CD4-positive, alpha-beta T cell treated with Interleukin-4 for 1 hour (primary cell): Measurements from ENCODE around the gene PSMD2.
"Not testable (repeated sequence)": the region's sequence is repeated elsewhere in the genome, so short reads cannot be mapped to it uniquely, and the experiment has no call there.

Source experiments
- DNase-seq, 2 donors: peaks; one replicate each; pipeline ENCODE4 v3.0.0-alpha.2; 2020 to 2022

Gene PSMD2

DNA sequence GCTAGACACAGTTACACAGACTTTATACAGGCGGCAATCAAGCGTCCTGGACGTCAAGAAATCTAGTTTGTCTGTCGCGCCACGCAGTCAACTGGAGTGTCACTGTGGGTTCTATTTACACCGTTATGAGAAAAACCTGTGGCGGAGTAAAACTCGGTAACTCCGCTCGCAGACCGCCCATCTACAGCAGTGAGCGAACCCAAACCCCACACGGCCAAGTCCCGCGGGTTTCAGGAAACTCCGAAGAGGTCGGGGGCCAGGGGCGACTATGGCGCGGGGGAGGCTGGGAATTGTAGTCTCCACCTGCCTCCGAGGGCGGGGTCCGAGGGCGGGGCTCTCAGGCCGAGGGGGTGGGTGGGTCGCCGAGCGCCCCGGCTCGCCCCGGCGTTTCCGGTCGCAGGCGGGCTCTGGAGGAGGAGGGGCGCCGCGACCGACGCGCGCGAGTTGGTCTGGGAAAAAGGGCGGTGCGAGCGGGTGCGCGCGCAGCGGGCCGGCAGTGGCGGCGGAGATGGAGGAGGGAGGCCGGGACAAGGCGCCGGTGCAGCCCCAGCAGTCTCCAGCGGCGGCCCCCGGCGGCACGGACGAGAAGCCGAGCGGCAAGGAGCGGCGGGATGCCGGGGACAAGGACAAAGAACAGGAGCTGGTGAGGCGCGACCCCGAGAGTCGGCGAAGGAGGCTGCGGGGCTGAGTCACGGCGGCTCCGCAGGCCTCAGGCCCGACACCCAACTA, at the start of gene PSMD2:
PSMD2 (plus strand) TSS at position 483 of the 729 bp plus-strand sequence; CDS start at position 509, 26 bp downstream.
- peak; percentile 97 to 99 for DNase-seq

DNA sequence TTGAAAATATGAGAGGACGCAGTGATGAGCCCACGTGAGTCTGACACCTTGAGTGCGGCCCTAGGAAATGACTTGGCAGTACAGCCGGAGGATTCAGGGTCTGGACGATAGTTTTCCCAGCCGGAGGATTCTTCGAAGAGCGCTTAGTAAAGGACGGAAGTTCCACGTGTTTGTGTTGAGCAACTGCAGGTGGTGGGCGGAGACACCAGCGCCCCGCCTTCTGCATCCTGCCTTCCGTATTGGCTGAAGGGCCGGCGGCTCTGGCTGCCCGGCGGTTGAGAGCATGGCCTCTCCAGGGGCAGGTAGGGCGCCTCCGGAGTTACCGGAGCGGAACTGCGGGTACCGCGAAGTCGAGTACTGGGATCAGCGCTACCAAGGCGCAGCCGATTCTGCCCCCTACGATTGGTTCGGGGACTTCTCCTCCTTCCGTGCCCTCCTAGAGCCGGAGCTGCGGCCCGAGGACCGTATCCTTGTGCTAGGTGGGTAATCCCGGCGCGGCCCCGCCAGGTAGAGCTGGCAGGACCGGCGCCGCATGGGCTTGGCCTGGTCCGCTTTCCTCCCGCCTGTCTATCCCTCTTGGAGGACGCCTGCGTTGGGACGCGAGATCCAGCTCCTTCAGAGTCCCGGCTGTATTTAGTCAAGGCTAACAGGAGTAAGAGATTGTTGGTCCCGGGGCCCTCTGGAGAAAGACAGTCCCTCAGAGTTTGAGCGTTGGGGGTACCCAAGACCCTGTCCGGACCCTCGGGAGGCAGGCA, 49.5 kb upstream of the PSMD2 start, which contains the start of gene EEF1AKMT4:
EEF1AKMT4 (plus strand) TSS at position 261 of the 755 bp plus-strand sequence; CDS start at position 284, 23 bp downstream.
- DNase-seq: peak; percentile 98

DNA sequence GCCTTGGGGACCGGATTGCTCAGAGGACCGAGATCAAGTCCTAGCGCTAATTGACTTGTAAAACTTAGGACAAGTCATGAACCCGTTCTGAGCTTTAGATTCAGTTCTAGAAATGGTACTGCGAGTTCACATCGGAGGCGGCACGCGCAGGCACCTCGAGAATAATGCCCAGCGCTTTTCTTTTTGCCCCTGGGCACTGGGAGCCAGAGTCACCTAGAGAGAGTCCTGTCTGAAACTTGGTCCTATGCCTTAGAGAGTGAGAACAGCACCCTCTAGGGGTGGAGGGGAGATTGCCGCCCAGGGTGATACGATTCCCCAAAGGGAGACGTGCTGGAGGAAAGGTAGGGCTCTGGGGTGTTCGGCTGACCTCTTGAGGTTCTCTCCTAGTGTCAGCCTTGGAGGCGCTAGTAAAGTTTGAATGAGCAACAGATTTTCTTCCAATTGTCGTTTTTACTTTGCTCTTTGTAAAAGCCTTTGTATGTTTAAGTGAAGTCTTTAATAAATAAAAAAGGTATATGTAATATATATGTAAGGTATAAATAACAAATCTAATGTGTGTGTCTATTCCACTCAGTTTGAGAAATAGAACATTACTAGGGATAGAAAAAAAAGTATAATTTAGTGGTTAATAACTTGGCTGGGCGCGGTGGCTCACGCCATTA, 48.7 kb upstream of the PSMD2 start:
- DNase-seq: peak; percentile 89 to 91

DNA sequence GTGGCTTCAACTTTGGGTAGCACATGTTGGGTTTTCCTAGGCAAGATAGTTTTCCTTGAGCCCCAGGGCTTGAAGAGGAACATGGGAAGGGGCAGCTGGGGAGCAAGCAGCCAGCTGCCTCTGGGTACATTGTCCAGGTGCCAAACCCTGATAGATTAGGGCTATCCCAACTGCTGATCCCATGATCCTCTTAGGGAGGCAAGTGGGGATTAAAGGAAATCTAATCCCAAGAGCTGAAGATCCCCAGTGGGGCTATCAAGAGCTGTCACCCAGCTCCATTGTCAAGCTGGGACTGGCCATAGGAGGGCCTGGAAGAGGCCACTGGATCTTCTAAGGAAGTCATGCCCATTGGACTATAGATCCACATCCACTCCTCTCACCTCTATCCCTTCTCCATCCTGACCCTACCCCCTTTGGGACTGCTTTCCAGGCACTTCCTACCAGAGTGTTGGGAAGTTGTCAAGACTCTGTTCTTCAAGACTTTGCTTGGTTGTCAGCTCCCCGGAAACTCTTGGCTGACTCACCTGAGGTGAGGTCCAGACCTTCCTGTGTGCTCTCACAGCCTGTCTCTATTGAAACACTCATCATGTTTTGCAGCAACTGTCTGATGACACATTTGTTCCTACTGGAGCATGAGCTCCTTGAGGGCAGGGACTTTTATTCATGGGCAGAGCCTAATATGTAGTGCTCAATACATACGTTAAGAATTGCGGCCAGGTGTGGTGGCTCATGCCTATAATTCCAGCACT, 43.6 kb upstream of the PSMD2 start:
- no peak for DNase-seq

DNA sequence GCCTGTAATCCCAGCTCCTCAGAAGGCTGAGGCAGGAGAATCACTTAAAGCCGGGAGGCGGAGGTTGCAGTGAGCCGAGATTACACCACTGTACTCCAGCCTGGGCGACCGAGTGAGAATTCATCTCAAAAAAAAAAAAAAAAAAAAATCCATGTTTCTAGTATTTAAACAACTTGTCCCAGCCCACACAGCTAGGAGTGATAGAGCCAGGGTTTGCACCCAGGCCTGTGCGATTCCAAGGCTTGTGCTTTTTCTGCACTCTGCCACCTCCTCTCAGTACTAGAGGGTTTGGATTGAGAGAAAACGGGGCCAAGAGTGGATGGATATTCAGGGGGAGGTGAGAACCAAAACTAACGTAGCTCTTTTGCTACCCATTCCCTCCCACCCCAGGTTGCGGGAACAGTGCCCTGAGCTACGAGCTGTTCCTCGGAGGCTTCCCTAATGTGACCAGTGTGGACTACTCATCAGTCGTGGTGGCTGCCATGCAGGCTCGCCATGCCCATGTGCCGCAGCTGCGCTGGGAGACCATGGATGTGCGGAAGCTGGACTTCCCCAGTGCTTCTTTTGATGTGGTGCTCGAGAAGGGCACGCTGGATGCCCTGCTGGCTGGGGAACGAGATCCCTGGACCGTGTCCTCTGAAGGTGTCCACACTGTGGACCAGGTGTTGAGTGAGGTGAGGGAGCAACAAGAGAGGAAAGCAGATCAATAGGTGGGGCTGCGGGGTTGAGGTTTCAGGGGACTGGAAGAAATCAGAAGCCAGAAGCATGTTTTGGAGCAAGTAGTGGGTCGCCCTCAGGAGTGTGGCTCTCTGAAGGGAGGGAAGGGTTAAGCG, 41.7 kb upstream of the PSMD2 start:
- DNase-seq: no peak

DNA sequence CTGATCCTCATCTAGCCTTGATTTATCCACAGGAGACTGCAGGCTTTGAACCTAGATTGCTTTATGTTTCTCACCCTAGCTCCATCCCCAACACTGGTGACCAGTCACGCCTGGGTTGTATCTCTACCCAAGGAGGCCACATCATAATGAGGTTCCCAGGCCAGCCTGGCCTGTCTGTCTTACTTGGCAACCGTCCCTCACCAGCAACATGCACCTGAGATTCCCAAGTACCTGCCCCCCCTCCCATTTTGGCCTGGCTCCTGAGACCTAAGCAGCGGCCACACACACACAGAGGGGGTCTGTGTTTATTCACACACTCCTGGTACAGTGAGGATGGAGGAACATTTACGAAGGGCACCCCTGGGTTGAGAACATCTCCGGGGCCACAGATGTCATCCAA, 40.1 kb upstream of the PSMD2 start:
- DNase-seq: no peak

DNA sequence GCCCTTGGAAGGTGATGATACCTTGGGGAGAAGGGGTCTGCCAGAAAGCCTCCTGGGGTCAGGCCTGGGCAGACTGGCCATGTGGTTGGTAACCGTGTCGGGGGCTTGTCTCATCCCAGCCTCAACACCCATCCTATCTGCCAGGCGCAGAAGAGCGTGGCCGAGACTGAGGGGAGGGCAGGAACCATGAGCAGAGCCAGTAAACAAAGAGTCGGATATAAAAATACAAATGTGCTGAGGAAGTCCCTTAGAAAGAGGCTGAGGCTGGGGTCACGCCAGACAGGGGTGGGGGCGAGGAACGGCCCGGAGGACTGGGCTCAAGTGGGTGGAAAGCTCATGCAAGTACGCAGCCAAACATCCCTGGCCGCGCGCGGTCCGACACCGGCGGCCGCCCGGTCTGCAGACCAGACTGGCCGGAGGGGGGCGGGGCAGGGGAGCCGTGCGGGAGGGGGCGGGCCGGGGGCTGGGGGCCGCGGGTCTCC, 39.6 kb upstream of the PSMD2 start:
- DNase-seq: no peak

DNA sequence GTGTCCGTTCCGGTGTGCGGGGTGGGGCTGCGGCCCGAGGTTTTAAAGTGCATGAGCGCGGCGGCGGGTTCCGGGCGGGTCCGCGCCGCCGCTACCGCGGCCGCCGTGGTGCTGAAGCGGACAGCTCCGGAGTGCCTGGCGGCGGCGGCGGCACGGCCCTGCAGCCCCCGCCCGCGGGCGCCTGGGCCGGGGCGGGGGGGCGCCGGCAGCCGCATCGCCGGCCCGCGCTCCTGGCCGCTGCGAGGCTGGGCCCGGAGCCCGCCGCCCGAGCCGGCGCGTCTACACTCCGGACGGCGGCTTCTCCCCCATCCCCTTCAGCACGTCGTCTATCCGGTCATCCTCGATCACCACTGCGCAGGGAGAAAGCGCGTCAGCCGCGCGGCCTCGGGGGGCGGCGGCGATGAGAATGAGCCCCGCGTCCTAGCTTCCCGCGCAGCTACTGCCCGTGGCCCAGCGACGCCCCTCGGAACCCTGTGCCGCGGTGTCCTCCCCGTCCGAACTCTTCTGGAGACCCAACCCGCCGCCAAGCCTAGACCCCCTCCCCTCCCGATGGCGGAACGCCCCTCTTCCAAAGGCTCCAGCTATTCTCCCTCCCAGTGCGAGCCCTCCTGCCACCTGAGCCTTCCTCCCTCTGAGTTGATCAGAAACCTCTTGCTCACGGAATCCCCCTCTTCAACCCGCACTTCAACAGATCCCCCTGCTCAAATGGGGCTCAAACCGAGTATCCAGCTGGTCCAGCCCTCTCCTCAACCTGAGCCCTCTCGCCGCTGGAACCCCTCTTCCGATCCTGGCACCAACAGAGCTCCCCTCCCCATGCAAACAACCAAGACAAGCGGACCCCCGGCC, 38.9 kb upstream of the PSMD2 start:
- peak in 1 of 2 donors; percentile 20 for DNase-seq

DNA sequence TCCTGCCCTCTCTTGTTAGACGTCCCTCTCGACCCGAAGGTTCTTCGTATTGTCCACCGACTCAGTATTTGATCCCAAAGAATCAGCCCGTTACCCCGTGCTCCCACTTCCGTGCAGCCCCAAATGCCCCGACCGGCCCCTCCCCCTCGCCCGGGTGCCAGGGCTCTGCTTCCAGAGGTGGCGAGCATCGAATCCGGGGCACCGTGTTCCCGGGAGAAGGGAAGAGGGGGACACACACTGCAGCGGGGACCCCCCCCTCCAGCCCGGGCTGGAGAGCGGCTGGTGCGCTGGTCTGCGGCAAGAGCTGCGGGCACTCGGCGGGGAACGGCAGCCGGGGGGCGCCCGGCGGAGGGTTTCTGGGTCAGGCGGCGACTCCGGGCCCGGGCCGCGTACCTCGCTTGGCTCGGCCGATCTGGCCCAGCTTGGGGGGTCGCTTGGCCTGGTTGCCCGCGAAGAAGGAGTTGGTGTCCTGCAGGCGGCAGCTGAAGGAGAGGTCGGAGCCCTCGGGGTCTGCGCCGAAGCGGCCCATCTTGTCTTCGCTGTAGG, 38.2 kb upstream of the PSMD2 start:
- peak in 1 of 2 donors; percentile 6 for DNase-seq

DNA sequence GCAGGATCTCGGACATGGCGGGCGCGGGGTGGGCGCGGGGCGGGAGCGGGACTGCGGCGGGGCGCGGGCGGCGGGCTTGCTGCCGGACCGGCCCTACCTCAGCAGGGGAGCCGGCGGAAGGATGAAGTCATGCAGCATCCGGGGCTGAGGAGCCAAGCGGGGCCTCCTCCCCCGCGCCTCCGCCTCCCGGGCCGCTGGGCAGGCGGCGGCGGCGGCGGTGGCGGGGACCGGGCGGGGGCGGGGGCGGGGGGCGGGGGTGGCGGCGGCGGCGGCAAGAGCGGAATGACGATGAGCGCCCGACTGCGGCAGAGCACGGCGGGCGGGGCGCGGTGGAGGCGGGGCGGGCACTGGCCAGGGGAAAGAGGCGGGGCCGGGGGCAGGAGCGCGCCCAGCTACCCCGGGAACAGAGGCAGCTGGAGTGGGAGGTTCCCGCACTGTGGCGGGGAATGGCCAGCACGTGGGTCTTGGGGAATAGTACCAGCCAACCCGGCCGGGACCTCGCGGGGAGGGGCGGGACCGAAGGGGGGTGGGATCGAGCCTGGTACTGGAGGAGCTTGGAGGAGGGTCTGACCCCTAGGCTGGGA, 37.7 kb upstream of the PSMD2 start, which contains the start of gene CAMK2N2:
CAMK2N2 (minus strand) TSS at position 284 of the 584 bp plus-strand sequence; CDS start at position 16, 268 bp downstream.
- DNase-seq: peak; percentile 48 to 70

DNA sequence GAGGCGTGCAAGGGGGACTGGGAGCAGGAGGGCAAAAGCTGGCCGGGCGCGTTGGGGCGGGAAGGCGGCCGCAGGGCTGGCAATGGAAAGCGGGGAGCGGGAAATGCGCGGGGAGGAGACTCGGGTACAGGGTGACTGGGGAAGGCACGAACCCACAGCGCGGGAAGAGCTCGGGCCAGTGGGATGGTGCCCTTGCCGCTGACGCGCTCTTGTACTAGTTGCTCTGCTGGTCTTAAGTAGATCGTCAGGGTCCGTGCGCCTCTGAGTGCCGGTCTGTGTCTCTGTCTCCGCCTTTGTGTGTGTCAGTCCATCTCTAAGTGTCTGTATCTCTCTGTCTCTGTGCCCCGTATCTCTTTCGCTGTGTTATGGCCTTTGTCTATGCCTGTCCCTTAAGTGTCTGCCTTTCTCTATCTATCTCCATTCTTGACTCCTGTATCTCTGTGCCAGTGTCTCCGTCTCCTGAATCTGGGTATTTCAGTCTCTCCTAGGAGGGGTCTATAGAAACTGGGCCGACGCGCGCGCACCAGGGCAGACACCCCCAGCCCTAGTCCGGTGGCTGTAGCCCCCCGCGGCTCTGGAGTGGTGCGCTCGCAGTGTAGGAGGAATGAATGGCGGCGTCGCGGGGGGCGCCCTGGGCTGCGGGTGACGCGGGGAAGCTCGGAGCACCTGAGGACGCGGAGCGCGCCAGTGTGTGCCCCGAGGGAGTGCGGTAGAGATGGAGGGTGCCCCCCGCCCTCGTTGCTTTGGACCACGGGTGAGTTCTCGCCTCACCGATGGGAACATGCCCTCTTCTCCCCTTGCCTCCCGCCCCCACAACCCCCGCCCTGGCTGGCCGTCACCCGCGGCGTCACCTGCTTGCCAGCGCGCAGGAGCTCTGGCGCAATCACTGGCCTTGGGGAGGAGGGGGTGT, 36.9 kb upstream of the PSMD2 start:
- peak; percentile 14 to 20 for DNase-seq

DNA sequence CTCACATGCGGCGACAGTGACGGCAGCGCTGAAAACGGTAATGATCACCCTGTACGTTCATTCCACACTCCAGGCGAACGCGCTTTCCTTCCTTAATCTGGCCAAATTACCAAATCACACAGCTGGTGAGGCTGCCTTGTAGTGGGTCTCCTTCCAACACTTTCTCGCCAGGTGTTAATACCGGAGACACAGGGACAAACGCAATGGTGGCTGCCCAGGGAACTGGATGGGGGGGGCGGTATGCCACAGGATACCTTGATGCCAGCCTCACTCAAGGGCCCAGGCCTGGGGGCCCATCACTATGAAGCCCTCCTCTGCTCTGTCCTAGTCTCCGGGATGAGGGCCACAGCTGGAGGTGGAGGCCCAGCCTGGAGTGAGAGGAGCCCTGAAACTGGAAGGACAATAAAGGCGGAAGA, 36.3 kb upstream of the PSMD2 start:
- DNase-seq: no peak

DNA sequence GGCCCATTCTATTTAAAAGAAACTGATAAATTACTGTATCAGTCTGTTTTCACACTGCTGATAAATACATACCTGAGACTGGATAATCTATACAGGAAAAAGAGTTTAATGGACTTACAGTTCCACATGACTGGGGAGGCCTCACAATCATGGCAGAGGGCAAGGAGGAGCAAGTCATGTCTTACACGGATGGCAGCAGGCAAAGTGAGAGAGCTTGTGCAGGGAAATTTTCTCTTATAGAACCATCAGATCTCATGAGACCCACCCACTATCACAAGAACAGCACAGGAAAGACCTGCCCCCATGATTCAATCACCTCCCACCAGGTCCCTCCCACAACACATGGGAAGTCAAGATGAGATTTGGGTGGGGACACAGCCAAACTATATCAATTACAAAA, 31.8 kb upstream of the PSMD2 start:
- not testable (repeated sequence) for DNase-seq

DNA sequence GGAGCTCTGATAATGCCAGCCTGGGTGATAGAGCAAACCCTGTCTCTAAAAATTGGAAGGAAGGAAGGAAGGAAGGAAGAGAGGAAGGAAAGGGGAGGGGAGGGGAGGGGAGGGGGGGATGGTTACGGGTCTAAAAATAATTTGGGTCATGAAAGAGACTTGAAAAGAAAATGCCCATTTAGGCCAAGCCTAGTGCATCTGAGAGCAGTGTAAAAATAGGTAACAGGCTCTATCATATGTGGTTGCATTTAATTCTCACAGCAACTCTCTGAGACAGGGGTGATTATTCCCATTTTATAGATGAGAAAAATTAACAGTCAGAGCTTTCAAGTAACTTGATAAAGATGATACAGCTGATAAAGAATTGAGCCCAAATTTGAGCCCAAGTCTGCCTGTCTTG, 26.8 kb upstream of the PSMD2 start:
- no peak for DNase-seq

DNA sequence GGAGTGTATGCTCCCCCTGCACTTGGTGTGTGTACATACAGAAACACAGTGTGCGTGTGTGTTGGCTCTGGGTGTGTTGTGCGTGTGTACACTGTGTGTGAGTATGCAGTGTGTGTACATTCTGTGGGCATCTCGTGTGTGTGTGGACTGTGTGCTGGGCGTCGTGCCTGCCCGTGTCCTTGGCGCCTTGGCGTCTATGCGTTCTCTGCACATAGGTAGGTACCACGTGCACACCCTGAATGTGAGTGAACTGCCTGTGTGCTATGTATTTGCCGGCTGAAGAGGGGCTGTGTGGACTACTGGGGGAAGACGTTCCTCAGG, 23.7 kb upstream of the PSMD2 start:
- no peak for DNase-seq

DNA sequence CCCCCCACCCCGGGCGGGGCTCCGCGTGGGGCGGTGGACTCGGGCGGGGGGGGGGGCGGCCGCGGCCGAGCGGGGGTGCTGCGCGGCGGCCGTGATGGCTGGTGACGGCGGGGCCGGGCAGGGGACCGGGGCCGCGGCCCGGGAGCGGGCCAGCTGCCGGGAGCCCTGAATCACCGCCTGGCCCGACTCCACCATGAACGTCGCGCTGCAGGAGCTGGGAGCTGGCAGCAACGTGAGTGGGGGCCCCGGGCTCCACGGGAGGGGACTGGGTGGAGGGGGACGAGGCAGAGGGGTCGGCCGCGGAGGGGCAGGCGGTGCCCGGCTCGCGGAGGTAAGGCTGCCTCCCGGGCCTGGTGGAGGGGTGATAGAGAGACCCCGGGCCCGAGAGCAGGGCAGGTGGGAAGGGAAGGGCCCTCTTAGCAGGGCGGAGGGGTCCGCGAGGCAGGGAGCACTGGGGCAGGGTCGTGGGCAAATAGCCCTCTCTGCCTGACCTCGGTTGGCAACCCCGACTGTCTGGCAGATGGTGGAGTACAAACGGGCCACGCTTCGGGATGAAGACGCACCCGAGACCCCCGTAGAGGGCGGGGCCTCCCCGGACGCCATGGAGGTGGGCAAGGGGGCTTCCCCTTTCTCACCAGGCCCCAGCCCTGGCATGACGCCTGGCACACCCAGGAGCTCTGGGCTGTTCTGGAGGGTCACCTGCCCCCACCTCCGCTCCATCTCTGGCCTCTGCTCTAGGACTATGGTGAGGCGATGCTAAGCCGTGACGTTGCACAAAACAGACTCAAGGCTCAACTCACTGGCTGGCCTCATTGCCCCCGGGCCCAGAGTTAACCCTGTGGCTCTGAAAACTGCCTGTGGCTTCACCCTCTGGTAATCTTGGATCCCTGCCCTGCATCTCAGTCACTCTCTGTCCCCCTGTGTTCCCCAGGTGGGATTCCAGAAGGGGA, 22.8 kb upstream of the PSMD2 start, which contains the start of gene ECE2:
ECE2 (plus strand) TSS at position 62 of the 950 bp plus-strand sequence; CDS start at position 194, 132 bp downstream.
- DNase-seq: no peak

DNA sequence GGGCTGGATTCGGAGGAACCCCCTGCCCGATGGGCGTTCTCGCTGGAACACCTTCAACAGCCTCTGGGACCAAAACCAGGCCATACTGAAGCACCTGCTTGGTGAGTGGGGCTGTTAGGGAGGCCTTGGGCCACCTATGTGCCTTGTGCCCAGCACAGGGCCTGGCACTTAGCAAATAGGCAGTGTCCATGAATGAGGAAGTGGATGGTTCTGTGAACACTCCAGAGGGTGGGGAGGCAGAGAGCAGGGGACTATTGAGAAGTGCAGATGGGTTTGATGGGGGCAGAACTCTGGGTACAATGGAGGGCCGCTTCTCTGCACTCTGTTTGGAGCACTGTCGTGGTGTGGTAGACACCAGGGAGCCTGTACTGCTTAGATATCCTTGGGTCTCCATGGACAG, 21.7 kb upstream of the PSMD2 start:
- no peak for DNase-seq

DNA sequence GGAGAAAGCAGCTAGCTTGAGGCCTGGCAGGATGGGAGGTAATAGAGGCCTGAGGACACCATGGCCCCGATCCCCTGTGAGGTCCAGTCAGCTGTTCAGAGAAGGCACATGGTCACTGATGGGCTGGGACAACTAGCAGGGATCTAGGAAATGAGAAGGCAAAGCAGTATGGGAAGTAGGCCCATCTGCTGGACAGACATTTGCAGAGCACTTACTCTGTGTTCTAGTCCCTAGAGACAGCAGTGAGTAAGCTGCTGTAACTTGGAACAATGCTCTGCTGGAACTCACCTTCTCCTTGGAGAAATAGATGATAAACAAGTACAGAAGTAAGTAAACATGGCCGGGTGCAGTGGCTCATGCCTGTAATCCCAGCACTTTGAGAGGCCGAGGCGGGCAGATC, 16.1 kb upstream of the PSMD2 start:
- DNase-seq: no peak
